PC-9 (cell line): ENCODE results near the gene TRIM28. TPM values are rescaled to one million over a fixed set of nuclear protein-coding genes. Genes with fewer than 3 reads are reported as not detected.

Experiments
- BruUV-seq: library from RNA; stranded (reverse); fragments of 400-500 nt; replicated peaks from 2 replicates; lab custom pipeline; 2021; lab: Mats Ljungman, UMichigan
- CTCF ChIA-PET: fragments of 300-600 bp; sonication (Branson Sonifier 250); formaldehyde crosslinking; loops from one replicate; lab custom pipeline; 2022; ENCODE audit warnings: antibody characterized with exemption; lab: Charles Lee
- POLR2A ChIA-PET: fragments of 300-600 bp; sonication (Branson Sonifier 250); formaldehyde crosslinking; loops from one replicate; lab custom pipeline; 2022; ENCODE audit warnings: antibody characterized with exemption; ENCODE audit not compliant: unreplicated experiment; lab: Charles Lee
- DNase-seq, 2 experiments: peaks; one replicate each; pipeline versions ENCODE4 v3.0.0 to v3.0.0-alpha.2; 2015 to 2022; ENCODE audit warnings: mixed read lengths in 1 of 2
- H2AFZ ChIP-seq: fragments of 200-600 bp; sonication (generic); 2 replicates; pipeline ENCODE4 v1.8.1; 2017; ENCODE audit warnings: antibody characterized with exemption
- H3F3A ChIP-seq: fragments of 200-600 bp; sonication (generic); 2 replicates; pipeline ENCODE4 v1.8.1; 2017; ENCODE audit warnings: antibody characterized with exemption, mild to moderate bottlenecking, low read depth; ENCODE audit not compliant: insufficient read depth
- H3K27ac ChIP-seq: fragments of 200-600 bp; sonication (generic); 2 replicates; pipeline ENCODE4 v1.6.1; 2016; ENCODE audit warnings: mixed run types
- H3K27me3 ChIP-seq: fragments of 200-600 bp; sonication (generic); 2 replicates; pipeline ENCODE4 v1.6.1; 2016; ENCODE audit warnings: low read depth, mixed run types; ENCODE audit not compliant: insufficient read depth
- H3K36me3 ChIP-seq: fragments of 200-600 bp; sonication (generic); 2 replicates; pipeline ENCODE4 v1.6.1; 2016; ENCODE audit warnings: low read depth, mixed run types
- H3K4me1 ChIP-seq: fragments of 200-600 bp; sonication (generic); replicated peaks from 2 replicates; pipeline ENCODE4 v1.6.1; 2016; ENCODE audit warnings: mixed run types; ENCODE audit not compliant: insufficient read depth
- H3K4me2 ChIP-seq: fragments of 200-600 bp; sonication (generic); 2 replicates; pipeline ENCODE4 v1.6.1; 2017; ENCODE audit warnings: mixed run types
- H3K4me3 ChIP-seq: fragments of 200-600 bp; sonication (generic); 2 replicates; pipeline ENCODE4 v1.6.1; 2016; ENCODE audit warnings: mixed run types
- H3K79me2 ChIP-seq: fragments of 200-600 bp; sonication (generic); 2 replicates; pipeline ENCODE4 v1.6.1; 2017; ENCODE audit warnings: low read depth, mixed run types
- H3K9me2 ChIP-seq: fragments of 200-600 bp; sonication (generic); 2 replicates; pipeline ENCODE4 v1.8.1; 2017; ENCODE audit warnings: mild to moderate bottlenecking; ENCODE audit not compliant: insufficient read depth
- H3K9me3 ChIP-seq: fragments of 200-600 bp; sonication (generic); 2 replicates; pipeline ENCODE4 v1.8.1; 2016; ENCODE audit warnings: low read depth; ENCODE audit not compliant: insufficient read depth
- H4K20me1 ChIP-seq: fragments of 200-600 bp; sonication (generic); 2 replicates; pipeline ENCODE4 v1.8.1; 2017; ENCODE audit not compliant: insufficient read depth
- CTCF ChIP-seq: fragments of 200-600 bp; sonication (generic); conservative IDR thresholded peaks from 2 replicates; pipeline ENCODE4 v1.6.1; 2017; ENCODE audit warnings: mixed run types, antibody characterized with exemption, mild to moderate bottlenecking, moderate library complexity
- EZH2 ChIP-seq: fragments of 200-600 bp; sonication (generic); IDR thresholded peaks from 2 replicates; pipeline ENCODE4 v1.8.0; 2017; ENCODE audit warnings: antibody characterized with exemption, low read depth
- intact Hi-C: fragments of 100-400 bp; cut with micrococcal nuclease; formaldehyde crosslinking; loops from one replicate; pipeline ENCODE4 v1.10.0; 2022; ENCODE audit not compliant: unreplicated experiment
- total RNA-seq: library from RNA; stranded (reverse); gene quantifications from 2 replicates; pipeline ENCODE4 v1.2.3, GENCODE V29; 2021

Gene TRIM28
- total RNA-seq, 1 experiment from 2014 or later: 322 TPM

- H3K9me3 ChIP-seq: no peaks in the 10 kb centered on the region
- H3K27ac ChIP-seq: no peak overlapping the region
- ChIA-PET POLR2A (interaction anchor here (0.6 kb wide), 1 partner anchor 780 kb away, joined by 3 read pairs; the partner anchor contains the start of gene ZNF586), CTCF (no interaction called here)
- no peaks in the 10 kb centered on the region for H3K27me3 ChIP-seq
- no peak for DNase-seq
- no peak overlapping the region for H2AFZ ChIP-seq
- H3K4me3 ChIP-seq: no peak overlapping the region
- H3K79me2 ChIP-seq: peaks cover 56% of the 10 kb centered on the region
- H3K4me1 ChIP-seq: peaks cover 17% of the 10 kb centered on the region; the same call in 1 of the 2 replicates
- no peak for TF ChIP-seq CTCF
- TF ChIP-seq EZH2: no peak
- no peaks in the 10 kb centered on the region for H3K9me2 ChIP-seq
- BruUV-seq: TSS peak; percentile 1
- peaks cover 29% of the 10 kb centered on the region for H4K20me1 ChIP-seq
- no peak overlapping the region for H3K4me2 ChIP-seq
- intact Hi-C loops: no loop called here
- peaks cover 5% of the 10 kb centered on the region; the same call in 1 of the 2 replicates for H3K36me3 ChIP-seq
- H3F3A ChIP-seq: peaks cover 22% of the 10 kb centered on the region; the same call in 1 of the 2 replicates
Measured at GRCh38 chr19:58549664-58550361, 5.9 kb downstream of the TRIM28 start.

- H3K9me3 ChIP-seq: no peaks in the 10 kb centered on the region
- TF ChIP-seq EZH2 (no peak), CTCF (no peak)
- no peak overlapping the region for H3K4me3 ChIP-seq
- no peaks in the 10 kb centered on the region for H3K27me3 ChIP-seq
- CTCF ChIA-PET: no interaction called here
- H3K36me3 ChIP-seq: peaks cover 5% of the 10 kb centered on the region; the same call in 1 of the 2 replicates
- H3K27ac ChIP-seq: no peak overlapping the region
- H3K79me2 ChIP-seq: peaks cover 49% of the 10 kb centered on the region
- peaks cover 17% of the 10 kb centered on the region; the same call in 1 of the 2 replicates for H3K4me1 ChIP-seq
- intact Hi-C loops: no loop called here
- POLR2A ChIA-PET: no interaction called here
- H3F3A ChIP-seq: peaks cover 22% of the 10 kb centered on the region; the same call in 1 of the 2 replicates
- H2AFZ ChIP-seq: no peak overlapping the region
- H3K4me2 ChIP-seq: no peak overlapping the region
- H3K9me2 ChIP-seq: no peaks in the 10 kb centered on the region
- no peak for DNase-seq
- no TSS peak for BruUV-seq
- peaks cover 22% of the 10 kb centered on the region for H4K20me1 ChIP-seq
Measured at GRCh38 chr19:58550362-58551122, 6.7 kb downstream of the TRIM28 start.

GRCh38 chr19:58551123-58551497 lies 7.2 kb downstream of the TRIM28 start:
- BruUV-seq: no TSS peak
- TF ChIP-seq CTCF (no peak), EZH2 (no peak)
- Histone ChIP-seq H3K9me3 (no peaks in the 10 kb centered on the region), H3K27ac (no peak overlapping the region), H3K27me3 (no peaks in the 10 kb centered on the region), H3K4me1 (peaks cover 14% of the 10 kb centered on the region; the same call in 1 of the 2 replicates), H3K79me2 (peaks cover 43% of the 10 kb centered on the region), H3K4me2 (no peak overlapping the region), H3K36me3 (peaks cover 5% of the 10 kb centered on the region; the same call in 1 of the 2 replicates), H4K20me1 (peaks cover 16% of the 10 kb centered on the region), H2AFZ (no peak overlapping the region), H3F3A (peaks cover 22% of the 10 kb centered on the region; the same call in 1 of the 2 replicates), H3K4me3 (no peak overlapping the region), H3K9me2 (no peaks in the 10 kb centered on the region)
- ChIA-PET POLR2A (no interaction called here), CTCF (no interaction called here)
- intact Hi-C loops: no loop called here
- DNase-seq: no peak
